Thymus (tissue), 11 donors: Measurements from ENCODE around the gene PPP3CB. TPM values are rescaled to one million over a fixed set of nuclear protein-coding genes. Genes with fewer than 3 reads are reported as not detected.

ENCODE experiments used
- DNase-seq, 9 donors: peaks; one replicate each; pipeline ENCODE4 v3.0.0-alpha.2; 2013; ENCODE audit warnings: low spot score in 9 of 9, low read depth in 6 of 9, missing footprints in 1 of 9
- H3K27ac ChIP-seq, 2 donors: one replicate each; pipeline ENCODE4 v1.5.1; 2013; ENCODE audit warnings: control low read depth in 1 of 2, low read depth in 1 of 2, low read length in 1 of 2, mild to moderate bottlenecking in 1 of 2, moderate library complexity in 1 of 2
- H3K27me3 ChIP-seq, 2 donors: one replicate each; pipeline ENCODE4 v1.5.1; 2013; ENCODE audit warnings: low read length in 1 of 2; ENCODE audit not compliant: control insufficient read depth in 2 of 2, insufficient read depth in 1 of 2
- H3K36me3 ChIP-seq, 2 donors: one replicate each; pipeline ENCODE4 v1.5.1; 2013; ENCODE audit warnings: low read length in 1 of 2, mild to moderate bottlenecking in 1 of 2, moderate library complexity in 1 of 2; ENCODE audit not compliant: control insufficient read depth in 2 of 2, insufficient read depth in 2 of 2
- H3K4me1 ChIP-seq, 2 donors: one replicate each; pipeline ENCODE4 v1.5.1; 2013; ENCODE audit warnings: low read length in 2 of 2; ENCODE audit not compliant: control insufficient read depth in 2 of 2, insufficient read depth in 2 of 2
- H3K4me3 ChIP-seq, 2 donors: one replicate each; pipeline ENCODE4 v1.5.1; 2013; ENCODE audit warnings: low read length in 2 of 2, control low read depth in 1 of 2, mild to moderate bottlenecking in 1 of 2
- H3K9me3 ChIP-seq, 2 donors: one replicate each; pipeline ENCODE4 v1.5.1; 2013; ENCODE audit warnings: low read length in 1 of 2, mild to moderate bottlenecking in 1 of 2; ENCODE audit not compliant: control insufficient read depth in 2 of 2, insufficient read depth in 1 of 2
- WGBS: extraction: QIAGEN DNeasy Blood & Tissue Kit; methylation state at CpG from one replicate; pipeline ENCODE4 v1.1.7; 2013; 5-methylcytosine and 5-hydroxymethylcytosine counted together
- polyA plus RNA-seq: library from polyadenylated mRNA; stranded (reverse); fragments of 200-250 nt; gene quantifications from one replicate; pipeline ENCODE4 v1.2.3, GENCODE V29; 2013
- total RNA-seq: library from RNA; stranded (reverse); fragments of 120-200 nt; gene quantifications from one replicate; pipeline ENCODE4 v1.2.4, GENCODE V29; 2013
- donor health status: healthy.

PPP3CB gene
- total and polyA plus RNA-seq, 2 donors = 14.7 to 49.4 TPM

DNA sequence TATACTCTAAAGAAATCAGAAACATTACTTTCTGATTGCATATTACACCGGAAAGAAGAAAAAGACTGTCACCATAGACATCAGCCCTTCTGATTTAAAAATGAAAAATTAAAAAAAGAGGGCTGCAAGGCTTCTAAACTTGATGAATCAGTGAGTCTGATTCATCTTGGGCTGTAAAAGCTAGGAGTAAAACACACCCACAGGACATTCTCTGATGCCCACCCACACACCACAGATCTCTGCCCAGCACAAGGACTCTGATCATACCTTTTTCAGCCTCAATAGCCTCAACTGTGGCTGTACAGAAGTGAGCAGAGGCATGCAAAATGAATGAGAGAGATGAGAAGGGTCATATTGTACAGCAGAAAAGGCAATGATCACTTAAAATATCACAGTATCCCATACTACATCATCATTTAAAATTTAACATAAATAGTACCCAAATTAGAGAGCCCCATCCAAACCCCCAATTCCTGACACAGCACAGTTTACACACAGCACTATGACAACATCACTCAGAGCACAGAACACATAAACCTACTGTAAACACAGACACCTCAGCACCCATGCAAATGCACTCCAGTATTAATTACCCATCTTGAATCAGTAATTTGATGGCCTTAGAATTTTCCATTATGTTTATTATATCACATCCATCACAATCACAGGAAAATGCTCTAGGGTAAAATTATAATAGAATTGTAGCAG lies 56.1 kb downstream of the PPP3CB start:
- H3K27me3 ChIP-seq = no peaks in the 10 kb centered on the region
- H3K4me1 ChIP-seq = no peaks in the 10 kb centered on the region
- no peak overlapping the region for H3K4me3 ChIP-seq
- 95% methylated on average over 1 of the region's 1 CpG for WGBS
- no peak overlapping the region for H3K27ac ChIP-seq
- DNase-seq = no peak
- H3K9me3 ChIP-seq = no peaks in the 10 kb centered on the region
- peaks cover 11 to 48% of the 10 kb centered on the region in 2 donors for H3K36me3 ChIP-seq

DNA sequence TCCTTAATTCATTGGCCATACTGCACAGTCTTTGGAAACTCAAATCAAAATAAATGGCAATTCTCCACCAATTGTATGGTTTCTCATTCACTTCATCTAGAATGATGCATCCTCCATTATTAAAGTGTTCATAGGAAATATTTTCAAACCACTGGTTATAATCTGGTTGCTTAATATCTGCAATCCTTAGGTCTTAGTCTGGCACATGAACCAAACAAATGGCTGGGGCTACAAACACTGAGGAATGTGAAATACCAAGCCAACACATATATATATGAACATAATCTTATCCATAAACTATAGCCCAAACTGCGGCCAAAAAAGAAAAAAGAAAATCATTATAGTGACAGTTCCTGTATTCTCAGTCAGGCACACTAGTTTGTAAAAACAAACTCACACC lies 56.8 kb downstream of the PPP3CB start:
- H3K27ac ChIP-seq = no peak overlapping the region
- DNase-seq = no peak
- H3K36me3 ChIP-seq = peaks cover 8 to 43% of the 10 kb centered on the region in 2 donors
- H3K27me3 ChIP-seq = no peaks in the 10 kb centered on the region
- H3K9me3 ChIP-seq = no peaks in the 10 kb centered on the region
- 100% methylated on average over 1 of the region's 1 CpG for WGBS
- H3K4me3 ChIP-seq = no peak overlapping the region
- H3K4me1 ChIP-seq = peaks cover 0 to under 1% of the 10 kb centered on the region in 2 donors

DNA sequence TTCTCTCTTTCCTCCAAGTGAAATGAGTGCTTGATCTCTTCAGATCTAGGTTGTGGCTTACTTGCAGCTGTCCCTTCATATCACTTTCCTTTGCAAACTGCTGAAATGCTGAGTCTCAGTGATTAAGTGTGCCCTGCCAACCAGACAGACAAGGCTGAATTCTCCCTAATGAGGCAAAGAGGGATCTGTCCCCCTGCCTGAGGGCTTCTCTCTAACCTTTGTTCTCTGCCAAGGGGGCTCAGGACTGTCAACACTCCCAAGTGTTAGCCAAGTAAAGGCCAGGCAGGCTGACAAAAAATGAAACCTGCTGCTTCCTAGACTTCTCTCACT lies 62.3 kb downstream of the PPP3CB start, which contains the start of gene MSS51:
MSS51 (minus strand) TSS at position 24 of the 330 bp plus-strand sequence. CDS start 5,277 bp downstream, outside the sequence.
- no peaks in the 10 kb centered on the region for H3K27me3 ChIP-seq
- DNase-seq = peak in 7 of 9 donors; percentile 26 to 82 (median 54)
- H3K27ac ChIP-seq = peak within 1 kb of the TSS; percentile 43 to 82
- H3K4me3 ChIP-seq = no peak within 1 kb of the TSS
- peaks cover 9 to 15% of the 10 kb centered on the region in 2 donors for H3K36me3 ChIP-seq
- H3K9me3 ChIP-seq = no peaks in the 10 kb centered on the region
- peaks cover 13 to 15% of the 10 kb centered on the region in 2 donors for H3K4me1 ChIP-seq

DNA sequence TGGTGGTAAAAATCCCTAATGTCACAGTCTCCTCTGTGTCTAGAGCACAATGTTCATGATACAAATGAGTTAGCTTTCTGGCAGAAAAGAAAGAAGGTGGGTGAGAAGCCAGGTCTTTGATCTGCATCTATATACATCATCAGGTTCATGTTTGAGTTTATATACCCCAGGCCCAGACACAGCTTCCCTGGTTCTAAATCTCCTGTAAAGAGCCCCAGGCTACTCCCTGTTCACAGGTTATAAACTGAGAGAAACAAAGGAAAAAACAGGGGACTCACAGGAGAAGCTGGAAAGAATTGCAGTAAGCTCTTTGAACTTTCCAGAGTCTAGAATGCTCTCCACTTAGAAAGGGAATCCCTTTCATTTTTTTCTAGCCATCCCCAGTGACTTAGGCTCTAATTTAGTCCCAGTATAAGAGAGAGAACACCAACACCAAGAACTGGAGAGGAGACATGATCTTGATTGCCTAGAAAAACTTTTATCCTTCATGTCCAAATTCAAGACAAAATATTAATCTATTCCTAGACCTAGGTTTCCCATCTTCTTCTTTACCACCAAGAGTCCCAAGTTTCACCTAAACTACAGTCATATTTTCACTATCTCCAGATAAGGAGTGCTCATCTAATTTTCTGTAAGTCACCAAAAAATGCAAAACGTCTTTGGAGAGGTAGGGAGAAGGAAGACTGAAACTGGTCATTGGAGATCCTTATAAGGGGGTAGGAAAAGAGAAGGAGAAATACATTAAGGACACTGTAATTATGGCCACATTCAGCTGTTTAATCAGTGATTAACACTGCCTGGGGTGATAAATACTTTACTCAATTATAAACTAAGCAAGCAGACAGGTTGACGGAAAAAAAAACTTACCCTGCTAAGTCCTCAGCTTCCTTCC lies 62.9 kb downstream of the PPP3CB start:
- Histone ChIP-seq H3K27ac (peak overlapping the region in 1 of 2 donors; percentile 82), H3K9me3 (no peaks in the 10 kb centered on the region), H3K36me3 (peaks cover 8 to 15% of the 10 kb centered on the region in 2 donors), H3K27me3 (no peaks in the 10 kb centered on the region), H3K4me3 (no peak overlapping the region), H3K4me1 (peaks cover 13 to 15% of the 10 kb centered on the region in 2 donors)
- DNase-seq = peak in 2 of 9 donors; percentile 3 to 7
- 48% methylated on average over 2 of the region's 2 CpGs for WGBS

DNA sequence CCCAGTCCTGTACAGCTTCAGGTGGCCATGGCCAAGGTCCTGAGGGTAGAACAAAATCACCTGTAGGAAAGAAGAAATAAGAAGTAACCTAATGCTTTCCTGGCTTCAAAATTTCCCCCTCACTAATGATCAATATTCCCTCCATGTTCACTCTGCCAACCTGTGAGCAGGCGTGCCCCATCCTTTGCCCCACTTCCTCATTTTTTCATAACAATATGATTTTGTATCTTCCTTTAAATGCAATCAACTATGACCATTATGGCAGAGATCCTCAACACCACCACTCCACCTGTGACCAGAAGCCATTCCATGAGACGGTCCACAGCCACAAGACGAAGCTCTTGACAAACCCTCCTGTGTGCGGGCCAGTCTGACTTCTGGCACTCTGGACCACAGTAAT lies 69.5 kb downstream of the PPP3CB start:
- no peak overlapping the region for H3K4me3 ChIP-seq
- no peaks in the 10 kb centered on the region for H3K27me3 ChIP-seq
- peaks cover 35 to 49% of the 10 kb centered on the region in 2 donors for H3K36me3 ChIP-seq
- WGBS = 98% methylated on average over 4 of the region's 4 CpGs
- no peak overlapping the region for H3K27ac ChIP-seq
- H3K4me1 ChIP-seq = no peaks in the 10 kb centered on the region
- no peak for DNase-seq
- no peaks in the 10 kb centered on the region for H3K9me3 ChIP-seq

DNA sequence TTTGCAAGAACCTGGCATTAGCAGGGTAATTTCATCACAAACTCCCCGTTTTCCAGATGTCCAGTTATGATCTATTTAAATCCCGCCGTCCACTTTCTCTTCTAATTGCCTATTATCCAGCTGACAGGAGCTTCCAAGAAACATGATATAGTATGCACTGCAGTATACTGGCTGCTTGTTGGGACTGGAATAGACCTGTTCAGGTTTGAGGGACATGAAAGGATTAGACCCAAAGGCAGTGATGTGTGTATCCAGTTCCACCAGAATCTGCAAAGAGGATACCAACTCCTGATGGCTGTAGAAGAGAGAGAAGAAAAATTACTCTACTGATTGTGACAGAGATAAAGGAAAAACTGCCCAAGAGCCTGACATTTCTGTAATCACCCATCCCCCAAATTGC lies 71.3 kb downstream of the PPP3CB start:
- H3K4me1 ChIP-seq = no peaks in the 10 kb centered on the region
- no peak overlapping the region for H3K27ac ChIP-seq
- DNase-seq = peak in 1 of 9 donors; percentile 16
- no peak overlapping the region for H3K4me3 ChIP-seq
- WGBS = 78% methylated on average over 3 of the region's 3 CpGs
- H3K36me3 ChIP-seq = peaks cover 35 to 49% of the 10 kb centered on the region in 2 donors
- H3K9me3 ChIP-seq = no peaks in the 10 kb centered on the region
- H3K27me3 ChIP-seq = no peaks in the 10 kb centered on the region

DNA sequence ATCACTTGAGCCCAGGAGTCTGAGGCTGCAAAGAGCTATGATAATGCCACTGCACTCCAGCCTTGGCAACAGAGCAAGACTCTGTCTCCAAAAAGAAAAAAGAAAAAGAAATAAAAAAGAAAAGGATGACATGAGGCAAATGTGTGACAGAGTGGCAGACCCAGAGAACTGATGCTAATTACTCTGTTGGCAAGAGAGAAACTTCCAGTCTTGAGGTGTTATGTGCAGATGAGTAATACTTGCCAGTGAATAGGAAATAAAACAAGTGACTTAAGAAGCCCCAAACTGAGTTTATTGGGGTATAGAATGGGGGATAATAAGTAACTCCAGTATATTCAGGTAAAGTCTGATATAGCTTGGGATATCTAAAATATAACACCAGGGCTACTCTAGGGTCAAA lies 72.5 kb downstream of the PPP3CB start:
- Histone ChIP-seq H3K4me3 (no peak overlapping the region), H3K36me3 (peaks cover 35 to 49% of the 10 kb centered on the region in 2 donors), H3K27ac (no peak overlapping the region), H3K9me3 (no peaks in the 10 kb centered on the region), H3K27me3 (no peaks in the 10 kb centered on the region), H3K4me1 (no peaks in the 10 kb centered on the region)
- no peak for DNase-seq

DNA sequence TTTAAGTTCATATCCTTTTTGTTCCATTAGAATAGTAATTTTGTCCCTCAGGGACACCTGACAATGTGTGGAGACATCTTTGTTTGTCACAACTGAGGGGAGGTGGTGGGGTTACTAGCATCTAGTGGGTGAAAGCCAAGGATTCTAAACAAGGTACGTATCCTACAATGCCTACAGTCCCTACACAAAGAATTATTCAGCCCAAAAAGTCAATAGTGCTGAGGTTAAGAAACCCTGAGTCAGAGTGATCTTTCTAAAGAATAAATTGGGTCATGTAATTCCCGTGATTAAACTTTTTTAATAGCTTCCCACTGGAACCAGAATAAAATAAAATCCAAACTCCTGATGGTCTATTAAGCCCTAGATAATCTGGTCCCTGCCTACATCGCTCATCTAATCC lies 79.3 kb downstream of the PPP3CB start:
- 99% methylated on average over 3 of the region's 3 CpGs for WGBS
- Histone ChIP-seq H3K27me3 (no peaks in the 10 kb centered on the region), H3K36me3 (peaks cover 0 to 3% of the 10 kb centered on the region in 2 donors), H3K4me3 (no peak overlapping the region), H3K27ac (no peak overlapping the region), H3K4me1 (peaks cover 10 to 17% of the 10 kb centered on the region in 2 donors), H3K9me3 (no peaks in the 10 kb centered on the region)
- DNase-seq = no peak
